HG03175 (cell line): Measurements from ENCODE around the gene CTNNA1.
"Not testable (repeated sequence)": the region's sequence is repeated elsewhere in the genome, so short reads cannot be mapped to it uniquely, and the experiment has no call there.

ENCODE experiments used
- ATAC-seq: cut with Tn5 transposase; IDR thresholded peaks from one replicate; pipeline ENCODE4 v1.9.1; 2021; ENCODE audit warnings: mild to moderate bottlenecking, moderate library complexity; ENCODE audit not compliant: unreplicated experiment

The CTNNA1 gene

DNA sequence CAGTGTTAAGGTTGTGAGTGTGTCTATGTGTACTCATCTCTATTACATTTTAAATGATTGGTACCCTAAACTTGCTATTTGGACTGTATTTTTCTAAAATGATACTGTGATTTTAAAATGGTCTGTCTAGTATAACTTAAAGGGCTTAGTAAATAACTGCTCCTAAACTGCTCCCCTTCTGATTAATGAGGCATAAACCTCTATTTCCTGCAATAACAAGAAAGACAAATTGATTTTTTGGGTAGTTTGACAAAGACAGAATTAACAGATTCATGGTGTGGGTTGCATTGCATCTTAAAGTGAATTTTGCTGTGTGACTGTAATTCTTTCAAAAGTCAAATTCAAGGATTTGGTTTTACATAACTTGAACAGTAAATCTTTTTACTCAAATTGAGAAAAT, 130.0 kb downstream of the CTNNA1 start:
- no peak for ATAC-seq

DNA sequence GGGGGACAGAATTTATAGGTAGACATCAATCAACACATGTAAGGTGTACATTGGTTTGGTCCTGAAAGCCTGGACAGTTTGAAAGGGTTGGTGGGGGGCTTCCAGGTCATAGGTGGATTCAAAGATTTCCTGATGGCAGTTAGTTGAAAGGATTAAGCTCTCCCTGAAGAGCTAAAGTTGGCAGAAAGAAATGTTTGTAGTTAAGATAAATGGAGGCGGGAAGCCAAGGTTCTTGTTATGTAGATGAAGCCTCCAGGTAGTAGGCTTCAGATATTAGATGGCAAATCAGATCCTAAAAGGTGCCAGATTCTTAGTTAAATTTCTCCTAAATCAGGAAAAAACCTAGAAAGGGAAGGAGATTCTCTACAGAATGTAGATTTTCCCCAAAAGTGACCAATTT, 130.9 kb downstream of the CTNNA1 start:
- ATAC-seq: no peak

DNA sequence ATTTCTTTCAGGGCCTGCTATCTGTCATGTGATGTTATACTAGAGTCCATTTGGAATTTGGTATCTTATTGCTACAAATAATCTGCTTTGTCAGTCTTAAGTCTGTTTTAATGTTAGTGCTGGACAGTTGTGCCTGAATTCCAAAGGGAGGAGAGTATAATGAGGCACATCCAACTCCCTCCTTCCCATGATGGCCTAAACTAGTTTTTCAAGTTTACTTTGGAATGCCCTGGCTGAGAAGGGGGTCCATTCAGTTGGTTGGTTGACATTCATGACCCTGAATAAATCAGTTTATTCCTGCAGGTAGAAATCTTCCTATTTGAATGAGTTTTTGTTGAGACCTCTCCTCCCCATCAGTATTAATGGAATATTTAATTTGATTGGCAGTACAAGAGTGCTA, 131.3 kb downstream of the CTNNA1 start:
- ATAC-seq: no peak

DNA sequence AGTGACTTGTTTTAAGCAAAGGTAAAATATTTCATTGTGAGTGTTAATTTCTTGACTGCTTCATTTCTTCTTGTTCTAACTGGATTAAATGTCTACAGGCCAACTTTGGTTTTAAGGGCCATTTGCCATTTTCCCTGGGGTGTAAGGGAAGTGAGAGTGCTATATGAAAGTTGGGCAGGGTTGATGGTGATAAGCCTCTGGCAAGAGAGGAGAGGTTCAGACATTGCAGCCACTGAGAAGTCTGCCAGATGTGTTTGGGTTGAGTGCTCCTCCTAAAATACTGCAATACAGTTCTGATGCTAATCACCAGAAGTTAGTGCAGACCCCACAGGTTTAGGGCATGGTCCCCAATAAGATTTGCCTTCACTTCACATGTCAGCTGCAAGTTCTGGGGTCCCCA, 136.8 kb downstream of the CTNNA1 start:
- ATAC-seq: no peak

DNA sequence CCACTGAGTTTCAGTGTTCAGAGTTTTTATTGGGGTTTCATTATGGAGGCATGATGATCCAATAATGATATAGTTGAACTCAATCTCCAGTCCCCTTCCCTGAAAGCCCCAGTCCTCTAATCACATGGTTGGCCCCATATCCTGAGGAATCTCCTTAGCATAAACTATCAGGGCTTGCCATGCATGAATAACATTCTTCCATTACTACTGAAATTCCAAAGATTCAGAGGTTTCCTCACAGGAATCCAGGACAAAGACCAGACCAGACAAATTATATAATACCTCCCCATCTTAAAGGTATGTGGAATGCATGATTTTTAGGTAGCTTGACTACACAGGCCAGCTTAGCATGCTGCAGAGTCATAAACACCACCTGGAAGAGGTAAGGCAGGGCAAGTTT, 137.4 kb downstream of the CTNNA1 start:
- no peak for ATAC-seq

DNA sequence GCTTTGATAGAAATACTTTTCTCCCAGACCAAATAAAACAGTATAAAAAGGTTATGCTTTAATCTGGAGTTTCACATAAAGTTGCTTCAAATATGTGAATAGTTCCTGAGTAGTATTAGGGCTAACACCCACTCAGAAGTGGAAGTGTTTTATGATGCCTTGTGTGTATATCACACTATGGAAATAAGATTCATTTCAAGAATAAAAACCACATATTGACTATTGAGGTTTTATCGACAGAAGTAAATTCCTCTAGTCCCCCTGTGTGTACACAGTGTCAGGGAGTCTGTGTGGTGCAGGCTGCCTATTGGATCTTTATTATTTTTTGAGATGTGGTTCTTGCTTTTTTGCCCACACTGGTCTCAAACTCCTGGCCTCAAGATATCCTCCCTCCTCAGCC, 142.7 kb downstream of the CTNNA1 start:
- no peak for ATAC-seq

DNA sequence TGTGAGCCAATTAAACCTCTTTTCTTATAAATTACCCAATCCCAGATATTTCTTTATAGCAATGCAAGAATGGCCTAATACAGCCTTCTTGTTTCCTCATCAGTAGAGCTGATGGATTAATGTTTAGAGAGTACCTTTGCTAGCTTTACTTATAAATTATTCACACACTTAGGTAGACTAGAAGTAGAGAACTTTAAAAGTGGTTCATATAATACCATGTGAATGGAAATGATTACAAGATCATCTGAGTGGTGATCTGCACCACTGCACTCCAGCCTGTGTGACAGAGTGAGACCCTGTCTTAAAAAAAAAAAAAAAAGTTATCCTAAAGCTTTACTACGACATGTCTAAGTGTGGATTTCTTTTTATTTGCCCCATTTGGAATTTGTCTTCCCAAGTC, 145.1 kb downstream of the CTNNA1 start:
- ATAC-seq: no peak

DNA sequence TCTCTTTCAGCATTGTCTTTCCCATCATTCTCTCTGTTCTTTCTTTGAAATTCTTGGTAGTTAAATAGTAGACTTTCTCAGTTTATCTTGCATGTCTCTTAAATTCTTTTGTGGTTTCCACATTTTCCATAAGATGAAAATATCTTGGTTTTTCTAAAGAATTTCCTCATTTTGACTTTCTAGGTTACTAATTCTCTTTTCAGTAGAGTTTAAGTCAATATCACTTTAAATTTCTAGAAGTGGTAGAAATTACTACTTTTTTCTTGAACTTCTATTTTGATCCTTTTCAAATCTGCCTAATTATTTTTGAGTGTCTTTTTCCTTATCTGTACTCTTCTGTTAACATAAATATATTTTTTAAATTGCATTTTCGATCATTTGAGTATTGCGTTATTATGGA, 145.5 kb downstream of the CTNNA1 start:
- ATAC-seq: no peak

DNA sequence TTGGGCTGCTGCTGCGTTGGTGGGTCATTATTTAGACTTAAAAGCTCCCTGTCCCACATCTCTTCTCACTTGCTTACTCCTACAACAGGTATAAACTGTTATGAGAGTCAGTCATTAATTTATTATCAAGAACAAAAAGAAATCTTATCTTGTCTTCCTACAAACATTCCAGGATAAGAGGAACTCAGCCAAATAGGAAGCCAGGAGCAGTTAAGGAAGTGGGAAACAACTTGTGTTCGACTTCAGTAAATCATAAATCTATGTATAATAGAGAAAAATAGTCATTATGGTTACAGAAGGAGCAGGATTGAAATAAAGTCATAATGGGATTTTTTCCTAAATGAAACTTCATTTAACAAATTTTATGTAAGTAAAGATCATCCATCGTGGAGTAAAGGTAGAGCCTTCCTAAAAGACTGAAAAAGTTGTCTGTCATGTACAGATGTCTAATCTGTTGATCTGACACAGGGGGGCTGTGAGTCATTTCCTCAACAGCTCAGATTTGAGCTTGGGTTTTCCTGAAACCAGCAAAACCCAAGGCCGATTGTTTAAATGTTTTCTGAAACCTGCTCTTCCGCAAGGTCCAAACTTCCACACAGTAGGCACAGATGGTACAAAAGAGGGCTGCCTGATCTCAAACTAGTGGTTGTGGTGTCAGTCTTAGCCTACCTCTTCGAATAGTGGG, 147.2 kb downstream of the CTNNA1 start:
- ATAC-seq: no peak

DNA sequence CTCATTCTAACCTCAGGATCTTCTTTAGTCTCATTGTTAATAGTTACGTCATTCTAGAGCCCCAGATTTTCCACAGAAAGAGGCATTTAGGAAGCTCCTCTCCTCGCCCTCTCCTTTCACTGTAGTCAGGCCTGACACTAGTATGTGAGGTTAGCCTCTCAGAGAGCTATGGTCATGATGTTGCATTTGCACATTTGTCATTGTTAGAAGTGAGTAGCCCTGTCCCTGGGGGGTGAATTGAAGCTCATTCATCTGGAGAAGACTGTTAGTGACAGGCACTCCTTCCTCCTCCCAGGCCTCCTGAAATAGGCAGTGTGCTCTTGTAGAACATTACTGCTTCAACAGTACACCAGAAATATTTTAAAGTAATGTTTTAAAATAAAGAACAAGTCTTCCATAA, 148.5 kb downstream of the CTNNA1 start:
- ATAC-seq: no peak

DNA sequence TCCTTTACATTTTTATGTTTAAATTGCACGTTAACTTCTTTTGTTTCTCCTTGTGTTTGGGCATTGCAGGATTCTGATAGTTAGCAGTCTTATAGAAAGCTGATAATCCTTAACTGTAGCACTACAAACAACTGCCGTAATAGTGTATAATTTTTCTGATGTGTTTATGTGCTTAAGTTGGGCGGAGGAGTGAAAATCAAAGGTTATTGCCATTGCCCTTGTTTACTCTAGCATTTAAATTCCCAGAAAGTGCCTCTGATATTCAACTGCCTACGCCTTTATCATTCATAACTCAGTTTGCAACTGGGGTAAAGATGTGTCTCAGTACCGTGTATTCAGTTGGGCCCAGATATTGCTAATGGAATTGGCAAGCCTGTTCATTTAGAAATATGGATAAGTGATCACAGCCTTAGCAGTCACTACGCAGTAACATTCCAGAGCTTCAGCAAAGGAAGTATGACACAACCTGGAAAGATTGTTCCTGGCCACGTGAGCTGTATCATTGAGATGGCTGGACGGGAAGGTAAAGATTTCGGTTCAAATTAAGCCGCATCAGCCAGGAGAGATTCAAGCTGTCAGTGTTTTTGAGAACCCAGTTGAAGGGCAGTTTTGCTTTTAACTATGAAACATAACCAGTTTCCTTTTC, 150.0 kb downstream of the CTNNA1 start:
- ATAC-seq: no peak

DNA sequence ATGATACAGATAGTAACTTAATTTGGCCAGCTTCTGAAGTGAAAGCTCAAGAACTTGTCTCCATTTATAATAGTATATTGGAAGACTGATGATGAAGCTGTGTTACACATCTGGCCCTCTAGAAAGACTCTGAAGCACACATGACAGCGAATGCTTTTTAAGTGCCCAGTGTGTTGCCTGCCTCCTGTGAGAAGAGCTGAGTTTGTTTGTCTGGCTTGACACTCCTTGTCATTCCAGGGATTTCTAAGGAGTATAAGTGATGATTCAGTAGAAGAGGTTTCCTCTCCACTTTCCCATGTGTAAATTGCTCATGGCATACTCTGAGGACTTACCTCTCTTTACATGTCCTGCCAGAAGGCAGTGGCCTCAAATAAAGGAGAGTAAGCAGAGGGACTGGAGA, 152.3 kb downstream of the CTNNA1 start:
- no peak for ATAC-seq

DNA sequence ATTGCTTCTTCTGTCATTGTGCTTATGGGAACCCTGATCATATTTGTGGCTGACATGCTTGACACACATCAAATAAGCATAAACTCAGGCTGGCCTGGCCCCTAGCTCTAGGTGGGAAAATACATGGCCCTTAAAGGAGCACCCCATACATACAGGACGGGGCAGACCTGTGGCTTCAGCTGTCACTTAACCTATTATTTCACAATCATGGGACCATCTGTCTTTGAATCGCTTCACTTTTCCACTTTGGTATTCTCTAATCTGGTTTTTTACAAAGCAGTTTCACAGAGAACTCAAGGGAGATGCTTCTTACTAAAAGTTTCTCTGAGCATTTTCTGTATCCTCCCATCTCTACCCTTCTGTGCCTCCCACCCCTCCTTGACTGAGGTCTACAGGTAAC, 156.5 kb downstream of the CTNNA1 start:
- no peak for ATAC-seq

DNA sequence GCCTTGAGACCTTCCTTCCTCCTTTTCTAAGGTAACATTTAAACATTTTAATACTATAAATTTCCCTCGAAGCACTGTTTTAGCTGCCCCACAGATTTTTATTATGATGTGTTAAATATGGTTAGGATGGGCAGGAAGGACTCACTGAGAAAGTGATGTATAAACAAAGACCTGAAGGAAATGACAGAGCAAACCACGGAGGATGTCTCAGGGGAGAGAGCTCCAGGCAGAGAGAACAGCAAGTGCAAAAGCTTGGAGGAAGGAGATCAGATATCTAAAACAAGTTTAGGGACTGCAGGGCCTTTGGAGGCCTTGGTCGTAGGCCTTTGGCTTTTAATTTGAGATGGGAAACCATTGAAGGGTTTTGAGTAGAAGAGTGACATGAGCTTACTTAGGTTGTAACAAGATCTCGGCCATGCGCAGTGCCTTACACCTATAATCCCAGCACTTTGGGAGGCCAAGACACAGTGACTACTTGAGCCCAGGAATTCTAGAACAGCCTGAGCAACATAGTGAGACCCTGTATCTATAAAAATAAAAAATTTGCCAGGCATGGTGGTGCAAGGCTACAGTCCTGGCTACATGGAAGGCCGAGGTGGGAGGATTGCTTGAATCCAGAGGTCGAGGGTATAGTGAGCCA, 157.4 kb downstream of the CTNNA1 start:
- no peak for ATAC-seq

DNA sequence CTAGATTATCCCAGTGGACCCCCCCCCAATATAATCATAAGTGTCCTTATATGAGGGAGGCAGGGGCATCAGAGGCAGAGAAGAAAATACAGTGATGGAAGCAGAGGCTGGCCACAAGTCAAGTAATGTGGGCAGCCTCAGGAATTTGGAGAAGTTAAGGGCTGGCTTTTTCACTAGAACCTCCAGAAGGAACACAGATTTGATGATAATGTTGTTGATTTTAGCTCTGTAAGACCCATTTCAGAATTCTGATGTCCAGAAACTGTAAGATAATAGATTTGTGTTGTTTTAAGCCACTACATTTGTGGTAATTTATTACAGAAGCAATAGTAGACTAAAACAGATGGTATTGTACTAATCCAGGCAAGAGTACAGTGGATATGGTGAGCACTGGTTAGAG, 158.2 kb downstream of the CTNNA1 start:
- no peak for ATAC-seq

DNA sequence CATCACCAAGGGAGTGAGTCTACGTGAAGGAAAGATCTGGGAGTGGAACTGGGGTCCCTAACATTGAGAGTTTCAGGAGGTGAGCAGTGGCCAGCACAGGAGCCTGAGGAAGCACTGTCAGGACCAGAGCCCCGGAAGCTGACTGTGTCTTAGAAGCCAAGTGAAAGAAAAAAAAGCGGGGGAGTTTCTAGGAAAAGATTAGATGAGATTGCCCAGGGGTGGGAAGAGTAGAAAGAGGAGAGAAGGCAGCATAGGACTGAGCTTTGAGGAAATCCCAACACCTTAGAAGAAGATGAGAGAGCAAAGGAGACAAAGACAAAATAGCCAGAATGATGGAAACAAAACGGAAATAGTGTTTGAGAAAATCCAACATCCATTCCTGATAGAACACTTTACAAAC, 158.9 kb downstream of the CTNNA1 start:
- ATAC-seq: no peak

DNA sequence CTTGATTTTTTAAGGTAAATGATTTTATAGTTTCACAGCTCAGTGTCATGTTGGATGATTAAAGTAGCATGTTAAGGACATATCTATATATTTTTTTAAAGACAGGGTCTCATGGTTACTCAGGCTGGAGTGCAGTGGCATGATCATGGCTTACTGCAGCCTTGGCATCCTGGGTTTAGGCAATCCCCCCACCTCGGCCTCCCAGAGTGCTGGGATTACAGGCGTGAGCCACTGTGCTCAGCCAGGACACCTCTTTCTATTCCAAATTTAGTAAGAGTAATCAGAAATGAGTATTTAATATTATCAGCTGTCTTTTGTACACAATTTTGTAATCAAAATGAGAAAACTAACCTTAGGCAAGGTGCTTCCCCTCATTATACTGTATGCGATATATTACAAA, 160.5 kb downstream of the CTNNA1 start:
- no peak for ATAC-seq

DNA sequence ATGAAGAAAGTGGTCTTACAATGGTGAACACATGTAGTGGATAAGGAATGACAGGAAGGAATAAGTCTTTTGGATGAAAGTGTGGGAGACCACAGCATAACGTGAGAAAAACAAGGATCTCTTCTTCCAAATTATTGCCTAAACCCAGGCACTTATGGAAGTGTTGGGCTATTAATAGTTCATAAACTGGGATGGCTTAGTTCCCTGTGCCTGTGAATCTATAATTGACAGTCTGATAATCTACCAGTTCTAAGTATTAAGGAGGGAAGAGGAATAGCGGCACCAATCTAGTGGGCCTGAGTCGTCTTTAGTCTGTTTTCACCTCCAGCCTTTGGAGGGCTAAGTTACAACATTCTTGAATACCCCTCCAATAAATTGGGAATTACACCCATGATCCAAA, 161.1 kb downstream of the CTNNA1 start:
- no peak for ATAC-seq

DNA sequence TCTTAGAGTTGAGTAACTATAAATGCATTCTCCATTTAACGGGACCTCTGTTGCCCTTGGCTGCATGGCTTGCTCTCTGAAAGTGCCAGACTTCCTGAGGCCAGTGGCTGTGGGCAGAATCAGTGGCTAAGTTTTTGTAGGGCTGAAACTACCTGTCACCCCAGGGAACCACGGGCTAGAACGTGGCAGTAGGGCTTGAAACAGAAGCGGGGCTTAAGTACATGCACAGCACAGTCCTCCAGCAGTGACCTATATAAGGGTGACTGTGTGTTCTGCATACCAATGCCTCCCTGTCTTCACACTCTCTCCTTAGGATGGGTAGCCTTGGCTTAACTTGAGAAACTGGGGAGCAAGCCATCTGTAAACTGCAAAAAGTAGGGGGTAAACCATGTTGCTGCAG, 165.5 kb downstream of the CTNNA1 start:
- no peak for ATAC-seq

DNA sequence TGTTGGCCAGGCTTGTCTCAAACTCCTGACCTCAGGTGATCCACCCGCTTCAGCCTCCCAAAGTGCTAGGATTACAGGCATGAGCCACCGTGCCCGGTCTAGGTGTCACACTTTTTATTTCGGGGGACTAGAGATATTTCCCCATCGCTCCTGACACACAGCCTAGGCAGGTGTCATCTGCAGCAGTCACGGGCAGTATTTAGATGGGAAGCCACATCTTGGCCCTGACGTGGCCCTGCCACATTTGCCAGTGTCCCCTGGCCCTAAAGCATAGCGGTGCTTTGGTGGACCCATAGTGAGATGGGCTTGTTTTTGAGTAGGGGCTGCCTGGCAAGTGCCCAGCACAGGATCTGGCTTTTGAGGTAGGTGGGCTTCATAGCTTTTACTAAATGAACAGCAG, 167.0 kb downstream of the CTNNA1 start:
- ATAC-seq: no peak

DNA sequence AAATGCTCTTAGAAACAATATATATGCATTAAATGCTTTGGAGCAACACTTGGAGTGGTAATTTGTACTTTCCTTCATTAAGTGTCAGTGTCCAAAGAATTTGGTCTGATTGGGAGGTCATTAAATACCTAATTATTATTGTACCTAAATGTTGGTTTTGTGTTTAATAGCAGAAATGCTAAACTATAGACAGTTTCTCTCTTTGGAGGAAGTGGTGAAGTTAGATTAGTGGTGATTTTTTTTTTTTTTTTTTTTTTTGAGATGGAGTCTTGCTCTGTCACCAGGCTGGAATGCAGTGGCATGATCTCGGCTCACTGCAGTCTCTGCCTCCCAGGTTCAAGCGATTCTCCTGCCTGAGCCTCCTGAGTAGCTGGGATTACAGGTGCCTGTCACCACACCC, 168.1 kb downstream of the CTNNA1 start:
- ATAC-seq: not testable (repeated sequence)

DNA sequence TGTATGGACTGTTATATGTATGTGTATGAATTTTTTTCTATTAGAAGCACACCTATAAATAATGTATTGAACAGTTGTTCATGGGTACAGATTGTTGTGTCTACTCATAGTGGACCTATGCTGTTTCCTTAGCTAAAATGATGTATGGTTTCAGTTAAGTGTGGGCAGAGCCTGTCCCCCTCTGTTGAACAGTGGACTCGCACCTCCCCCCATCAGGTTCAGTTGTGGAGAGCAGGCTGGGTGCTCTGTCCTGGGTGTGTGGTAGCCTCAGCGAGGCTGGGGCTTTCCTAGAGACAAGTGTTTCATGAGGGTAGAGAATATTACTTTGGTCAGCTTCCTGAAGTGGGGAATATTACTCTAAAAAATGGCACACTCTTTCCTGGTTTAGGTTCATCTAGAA, 169.3 kb downstream of the CTNNA1 start:
- no peak for ATAC-seq
